Spleen (tissue), 7 donors: ENCODE results near the gene RGS19.

Source experiments
- POLR2A ChIP-seq, 3 donors: fragments of 450-650 bp; IDR thresholded peaks; one replicate each; pipeline ENCODE4 v1.5.1; 2017; ENCODE audit warnings: antibody characterized with exemption in 3 of 3, mild to moderate bottlenecking in 1 of 3
- TF ChIP-seq, protein P1 (sequence below), 11 experiments: fragments of 200-600 bp in 7 of 11; fragments of 450-650 bp in 4 of 11; sonication (generic) in 4 of 11; IDR thresholded peaks in 8 of 11; conservative IDR thresholded peaks in 3 of 11; 1 replicate in 7 of 11; 2 replicates in 4 of 11; pipeline versions ENCODE4 v1.4.0 to v1.8.0; 2016 to 2021; ENCODE audit warnings: antibody characterized with exemption in 11 of 11, inconsistent platforms in 4 of 11, mild to moderate bottlenecking in 1 of 11
- donor health status: DM: no; HTN: no; CAD: no; lungs with moderate emphysema.
- donor health status: DM: no; HTN: no; CAD: no.
- donor health status: DM: no; HTN: no; CAD: no.

GRCh38 chr20:64113796-64114355 lies 34.6 kb upstream of the RGS19 start:
- TF ChIP-seq, protein P1, sequence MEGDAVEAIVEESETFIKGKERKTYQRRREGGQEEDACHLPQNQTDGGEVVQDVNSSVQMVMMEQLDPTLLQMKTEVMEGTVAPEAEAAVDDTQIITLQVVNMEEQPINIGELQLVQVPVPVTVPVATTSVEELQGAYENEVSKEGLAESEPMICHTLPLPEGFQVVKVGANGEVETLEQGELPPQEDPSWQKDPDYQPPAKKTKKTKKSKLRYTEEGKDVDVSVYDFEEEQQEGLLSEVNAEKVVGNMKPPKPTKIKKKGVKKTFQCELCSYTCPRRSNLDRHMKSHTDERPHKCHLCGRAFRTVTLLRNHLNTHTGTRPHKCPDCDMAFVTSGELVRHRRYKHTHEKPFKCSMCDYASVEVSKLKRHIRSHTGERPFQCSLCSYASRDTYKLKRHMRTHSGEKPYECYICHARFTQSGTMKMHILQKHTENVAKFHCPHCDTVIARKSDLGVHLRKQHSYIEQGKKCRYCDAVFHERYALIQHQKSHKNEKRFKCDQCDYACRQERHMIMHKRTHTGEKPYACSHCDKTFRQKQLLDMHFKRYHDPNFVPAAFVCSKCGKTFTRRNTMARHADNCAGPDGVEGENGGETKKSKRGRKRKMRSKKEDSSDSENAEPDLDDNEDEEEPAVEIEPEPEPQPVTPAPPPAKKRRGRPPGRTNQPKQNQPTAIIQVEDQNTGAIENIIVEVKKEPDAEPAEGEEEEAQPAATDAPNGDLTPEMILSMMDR (IDR thresholded peaks at IDR 0.05 in 8 of 11, conservative IDR thresholded peaks at IDR 0.05 in 3 of 11): no peak
- TF ChIP-seq POLR2A (IDR thresholded peaks at IDR 0.05): no peak
